ENCODE results near the gene CERS2. TPM values are rescaled to one million over a fixed set of nuclear protein-coding genes. Genes with fewer than 3 reads are reported as not detected.

CERS2 gene
- total RNA-seq, 4 donors from 2014 or later = 15.0 to 29.1 (median 24.0) TPM

GRCh38 chr1:150922519-150922975 is 52.1 kb downstream of the CERS2 start:
- peak; percentile 52 to 69 for DNase-seq

GRCh38 chr1:150917387-150917786 is 57.2 kb downstream of the CERS2 start:
- no peak for DNase-seq
- H3K9me3 ChIP-seq = no peaks in the 10 kb centered on the region
- no peak overlapping the region for H3K4me3 ChIP-seq
- no peaks in the 10 kb centered on the region for H3K4me1 ChIP-seq
- no peak overlapping the region for H3K27ac ChIP-seq
- intact Hi-C loops (cut with DNase I; ENCODE audit: low total_unique reads) (no loop called here), in situ Hi-C loops (cut with MboI; ENCODE audit: low sequenced_read_pairs in 4 of 4) (no loop called here)
- no peak for TF ChIP-seq POLR2A (IDR thresholded peaks at IDR 0.05)
- TF ChIP-seq CTCF (IDR thresholded peaks at IDR 0.05 in 4 of 5, conservative IDR thresholded peaks at IDR 0.05 in 1 of 5) = no peak
- H3K36me3 ChIP-seq = no peaks in the 10 kb centered on the region
- no peak for ATAC-seq
- no peaks in the 10 kb centered on the region for H3K27me3 ChIP-seq

More at GRCh38 chr1:150922519-150922975, 52.1 kb downstream of the CERS2 start:
- peak; percentile 49 to 73 (median 69) for TF ChIP-seq CTCF (IDR thresholded peaks at IDR 0.05 in 4 of 5, conservative IDR thresholded peaks at IDR 0.05 in 1 of 5)
- no peak for TF ChIP-seq POLR2A (IDR thresholded peaks at IDR 0.05)
- ATAC-seq = peak; percentile 49 to 63
- Histone ChIP-seq H3K27ac (peak overlapping the region; percentile 3 to 54 (median 28)), H3K36me3 (peaks cover 0 to 3% of the 10 kb centered on the region in 2 donors), H3K4me3 (no peak overlapping the region), H3K27me3 (no peaks in the 10 kb centered on the region), H3K4me1 (peaks cover 6 to 10% of the 10 kb centered on the region in 2 donors), H3K9me3 (no peaks in the 10 kb centered on the region)
- intact Hi-C loops (cut with DNase I; ENCODE audit: low total_unique reads) (loop anchor here (1.0 to 10.0 kb wide), 2 partner anchors 27 to 558 kb away; partner anchors contain the start of gene RPRD2), in situ Hi-C loops (cut with MboI; ENCODE audit: low sequenced_read_pairs in 4 of 4) (loop anchor here in 1 of 4 donors (10.0 kb wide), 1 partner anchor 48 kb away; the partner anchor contains the start of gene ARNT)

Other genes starting within 250 kb of the CERS2 start
- 10 to 100 TPM in 3 of 4 donors, 1 to 10 TPM in 1; 5.8 to 11.7 (median 10.6) TPM for gene CTSS, start 209.1 kb downstream of the CERS2 start, total RNA-seq
- 10 to 100 TPM in 3 of 4 donors, 1 to 10 TPM in 1; 8.4 to 20.2 (median 17.7) TPM for gene CTSK, start 166.6 kb downstream of the CERS2 start, total RNA-seq
- 10 to 100 TPM; 35.3 to 74.3 (median 44.7) TPM for gene ARNT, start 98.2 kb downstream of the CERS2 start, total RNA-seq
- not detected for gene CTXND2, start 87.7 kb downstream of the CERS2 start, total RNA-seq
- gene SETDB1, start 48.5 kb downstream of the CERS2 start, total RNA-seq = 10 to 100 TPM; 13.7 to 20.8 (median 17.3) TPM
- not detected for gene ANXA9, start 7.5 kb upstream of the CERS2 start, total RNA-seq
- gene MINDY1, start 32.1 kb upstream of the CERS2 start, total RNA-seq = 10 to 100 TPM; 13.4 to 22.8 (median 19.7) TPM
- gene PRUNE1, start 33.6 kb upstream of the CERS2 start, total RNA-seq = 10 to 100 TPM; 24.0 to 35.6 (median 29.1) TPM
- gene BNIPL, start 61.8 kb upstream of the CERS2 start, total RNA-seq = under 1 TPM in 2 of 4 donors, not detected in 2; 0.13 to 0.25 TPM
- gene C1orf56, start 72.9 kb upstream of the CERS2 start, total RNA-seq = 10 to 100 TPM in 3 of 4 donors, 1 to 10 TPM in 1; 6.2 to 16.2 (median 12.4) TPM
- gene CDC42SE1, start 84.8 kb upstream of the CERS2 start, total RNA-seq = 10 to 100 TPM; 13.2 to 31.7 (median 22.8) TPM
- 1 to 10 TPM; 1.5 to 9.2 (median 5.4) TPM for gene MLLT11, start 85.6 kb upstream of the CERS2 start, total RNA-seq
- gene GABPB2, start 95.9 kb upstream of the CERS2 start, total RNA-seq = 10 to 100 TPM; 11.9 to 20.5 (median 17.9) TPM
- 100 to 1,000 TPM in 2 of 4 donors, 10 to 100 TPM in 2; 51.5 to 121 (median 108) TPM for gene SEMA6C, start 171.8 kb upstream of the CERS2 start, total RNA-seq
- gene TNFAIP8L2, start 181.8 kb upstream of the CERS2 start, total RNA-seq = 1 to 10 TPM in 3 of 4 donors, not detected in 1; 1.1 to 3.1 (median 1.4) TPM
- gene LYSMD1, start 191.1 kb upstream of the CERS2 start, total RNA-seq = 10 to 100 TPM; 11.4 to 14.6 (median 13.7) TPM
- 10 to 100 TPM; 17.7 to 56.1 (median 35.6) TPM for gene SCNM1, start 191.3 kb upstream of the CERS2 start, total RNA-seq
- 100 to 1,000 TPM in 3 of 4 donors, 10 to 100 TPM in 1; 58.3 to 315 (median 188) TPM for gene TMOD4, start 201.1 kb upstream of the CERS2 start, total RNA-seq
- 10 to 100 TPM; 62.2 to 95.8 (median 68.9) TPM for gene VPS72, start 215.4 kb upstream of the CERS2 start, total RNA-seq
- 10 to 100 TPM; 23.4 to 46.8 (median 36.9) TPM for gene PIP5K1A, start 223.7 kb upstream of the CERS2 start, total RNA-seq

Data from gastrocnemius medialis (tissue), 4 donors.